NT2/D1 (cell line): Measurements from ENCODE around the gene FAM20C.
A peak's percentile ranks its signal among the peaks of the same experiment; 100 is the strongest.
"Not testable (repeated sequence)": the region's sequence is repeated elsewhere in the genome, so short reads cannot be mapped to it uniquely, and the experiment has no call there.

Source experiments
- DNase-seq: peaks from one replicate; pipeline ENCODE4 v3.0.0-alpha.2; 2011; ENCODE audit warnings: low read depth, low spot score
- H3K27me3 ChIP-seq: 2 replicates; pipeline ENCODE4 v1.6.0; 2011; ENCODE audit warnings: mild to moderate bottlenecking; ENCODE audit not compliant: insufficient read length, insufficient read depth
- H3K36me3 ChIP-seq: 2 replicates; pipeline ENCODE4 v1.6.1; 2011; ENCODE audit warnings: mild to moderate bottlenecking, low read length, mixed read lengths; ENCODE audit not compliant: insufficient read depth, insufficient read length
- H3K4me1 ChIP-seq: 2 replicates; pipeline ENCODE4 v1.5.1; 2011; ENCODE audit not compliant: insufficient read depth, insufficient read length
- H3K4me3 ChIP-seq: 2 replicates; pipeline ENCODE4 v1.5.1; 2011; ENCODE audit warnings: low read depth; ENCODE audit not compliant: insufficient read length
- H3K9ac ChIP-seq: 2 replicates; pipeline ENCODE4 v1.6.0; 2011; ENCODE audit warnings: low read depth; ENCODE audit not compliant: insufficient read length
- H3K9me3 ChIP-seq: 2 replicates; pipeline ENCODE4 v1.5.1; 2011; ENCODE audit warnings: mild to moderate bottlenecking, low read length; ENCODE audit not compliant: insufficient read depth
- SUZ12 ChIP-seq: IDR thresholded peaks from 2 replicates; pipeline ENCODE4 v1.6.1; 2011; ENCODE audit not compliant: insufficient read length, insufficient read depth; ENCODE audit errors: extremely low read depth
- YY1 ChIP-seq: IDR thresholded peaks from 2 replicates; pipeline ENCODE4 v1.6.1; 2011; ENCODE audit not compliant: insufficient read length, insufficient read depth
- ZNF274 ChIP-seq: IDR thresholded peaks from 2 replicates; pipeline ENCODE4 v1.6.1; 2011; ENCODE audit warnings: mild to moderate bottlenecking, low read depth, low read length

The FAM20C gene

GRCh38 chr7:178444-178843 lies 13.9 kb upstream of the FAM20C start:
- H3K9ac ChIP-seq, result no peak overlapping the region
- no peaks in the 10 kb centered on the region for H3K9me3 ChIP-seq
- H3K27me3 ChIP-seq, result peaks cover 7% of the 10 kb centered on the region
- H3K4me3 ChIP-seq, result no peak overlapping the region
- no peaks in the 10 kb centered on the region for H3K36me3 ChIP-seq
- TF ChIP-seq YY1, result no peak
- no peak for TF ChIP-seq SUZ12
- TF ChIP-seq ZNF274, result no peak
- peaks cover 16% of the 10 kb centered on the region for H3K4me1 ChIP-seq
- no peak for DNase-seq

- no peaks in the 10 kb centered on the region for H3K36me3 ChIP-seq
- peaks cover 7% of the 10 kb centered on the region for H3K27me3 ChIP-seq
- H3K4me1 ChIP-seq, result peaks cover 17% of the 10 kb centered on the region
- no peak overlapping the region for H3K9ac ChIP-seq
- no peak overlapping the region for H3K4me3 ChIP-seq
- no peaks in the 10 kb centered on the region for H3K9me3 ChIP-seq
- DNase-seq, result no peak
- TF ChIP-seq YY1 (no peak), ZNF274 (no peak), SUZ12 (no peak)
These were observed 13.1 kb upstream of the FAM20C start for GRCh38 chr7:179209-179681.

- DNase-seq, result no peak
- H3K27me3 ChIP-seq, result peaks cover 7% of the 10 kb centered on the region
- peak overlapping the region; percentile 17 for H3K9ac ChIP-seq
- TF ChIP-seq YY1 (no peak), ZNF274 (no peak)
- H3K9me3 ChIP-seq, result no peaks in the 10 kb centered on the region
- H3K4me1 ChIP-seq, result peaks cover 22% of the 10 kb centered on the region
- no peaks in the 10 kb centered on the region for H3K36me3 ChIP-seq
- H3K4me3 ChIP-seq, result no peak overlapping the region
These were observed 12.2 kb upstream of the FAM20C start for GRCh38 chr7:179948-180694.

GRCh38 chr7:181738-182137 lies 10.6 kb upstream of the FAM20C start:
- no peak for TF ChIP-seq SUZ12
- TF ChIP-seq YY1, result no peak
- TF ChIP-seq ZNF274, result no peak
- DNase-seq, result no peak
- H3K36me3 ChIP-seq, result no peaks in the 10 kb centered on the region
- H3K9ac ChIP-seq, result no peak overlapping the region
- peaks cover 19% of the 10 kb centered on the region for H3K4me1 ChIP-seq
- no peak overlapping the region for H3K4me3 ChIP-seq
- no peaks in the 10 kb centered on the region for H3K9me3 ChIP-seq
- peaks cover 7% of the 10 kb centered on the region for H3K27me3 ChIP-seq

GRCh38 chr7:182502-182901 lies 9.9 kb upstream of the FAM20C start:
- H3K9me3 ChIP-seq, H3K4me3 ChIP-seq, H3K36me3 ChIP-seq, H3K27me3 ChIP-seq, H3K9ac ChIP-seq, DNase-seq: not testable (repeated sequence)
- H3K4me1 ChIP-seq, result peaks cover 22% of the 10 kb centered on the region

GRCh38 chr7:183496-184292 lies 8.7 kb upstream of the FAM20C start:
- no peak overlapping the region for H3K4me3 ChIP-seq
- H3K36me3 ChIP-seq, result no peaks in the 10 kb centered on the region
- peaks cover 30% of the 10 kb centered on the region for H3K4me1 ChIP-seq
- TF ChIP-seq SUZ12, result no peak
- no peak for TF ChIP-seq ZNF274
- TF ChIP-seq YY1, result no peak
- no peaks in the 10 kb centered on the region for H3K9me3 ChIP-seq
- H3K9ac ChIP-seq, result no peak overlapping the region
- DNase-seq, result no peak
- no peaks in the 10 kb centered on the region for H3K27me3 ChIP-seq

- Histone ChIP-seq H3K27me3 (no peaks in the 10 kb centered on the region), H3K4me3 (no peak overlapping the region), H3K9me3 (no peaks in the 10 kb centered on the region), H3K4me1 (peaks cover 39% of the 10 kb centered on the region), H3K9ac (no peak overlapping the region), H3K36me3 (no peaks in the 10 kb centered on the region)
- no peak for TF ChIP-seq SUZ12
- no peak for TF ChIP-seq YY1
- no peak for TF ChIP-seq ZNF274
- no peak for DNase-seq
These were observed 7.8 kb upstream of the FAM20C start for GRCh38 chr7:184294-185264.
